SK-N-SH (cell line): ENCODE measurements around the gene CDIPT. TPM values are rescaled to one million over a fixed set of nuclear protein-coding genes. Genes with fewer than 3 reads are reported as not detected.

Source experiments
- CTCF ChIA-PET: fragments of 300-600, 350-600 bp; formaldehyde crosslinking; extraction: SDS; loops from one replicate; lab custom pipeline; 2021; lab: Yijun Ruan, JAX
- POLR2A ChIA-PET: fragments of 350-600 bp; sonication (Branson Sonifier 250); formaldehyde crosslinking; extraction: SDS; loops from one replicate; lab custom pipeline; 2020; ENCODE audit warnings: antibody characterized with exemption, inconsistent platforms; lab: Yijun Ruan, JAX
- DNase-seq: peaks from one replicate; pipeline ENCODE4 v3.0.0; 2012
- H2AFZ ChIP-seq: fragments of 200-600 bp; sonication (generic); 2 replicates; pipeline ENCODE4 v1.8.1; 2016; ENCODE audit warnings: antibody characterized with exemption, mild to moderate bottlenecking, low read depth
- H3F3A ChIP-seq: fragments of 200-600 bp; sonication (generic); replicated peaks from 2 replicates; pipeline ENCODE3; 2016; ENCODE audit warnings: antibody characterized with exemption, mild to moderate bottlenecking; ENCODE audit not compliant: insufficient read depth
- H3K27ac ChIP-seq, 2 experiments: fragments of 200-500 bp in 1 of 2; fragments of 200-600 bp in 1 of 2; sonication (Bioruptor generic) in 1 of 2; sonication (generic), shearing (Covaris generic) in 1 of 2; 2 replicates each; pipeline versions ENCODE4 v1.5.1 to v1.6.1; 2014 to 2016; ENCODE audit warnings: low read depth in 2 of 2, inconsistent platforms in 1 of 2, low read length in 1 of 2, mild to moderate bottlenecking in 1 of 2, mixed read lengths in 1 of 2
- H3K27me3 ChIP-seq: fragments of 200-600 bp; sonication (generic), shearing (Covaris generic); 2 replicates; pipeline ENCODE4 v1.6.1; 2016; ENCODE audit warnings: mixed run types; ENCODE audit not compliant: insufficient read depth
- H3K36me3 ChIP-seq, 2 experiments: fragments of 200-500 bp in 1 of 2; fragments of 200-600 bp in 1 of 2; sonication (Bioruptor generic) in 1 of 2; sonication (generic) in 1 of 2; replicated peaks in 1 of 2; 2 replicates each; pipeline versions ENCODE3 to v1.5.1; 2014 to 2016; ENCODE audit warnings: low read length in 1 of 2, mild to moderate bottlenecking in 1 of 2; ENCODE audit not compliant: insufficient read depth in 2 of 2, control insufficient read depth in 1 of 2
- H3K4me1 ChIP-seq, 2 experiments: fragments of 200-500 bp in 1 of 2; fragments of 200-600 bp in 1 of 2; sonication (Bioruptor generic) in 1 of 2; sonication (generic), shearing (Covaris generic) in 1 of 2; 2 replicates each; pipeline versions ENCODE4 v1.5.1 to v1.6.1; 2014 to 2016; ENCODE audit warnings: low read depth in 1 of 2, low read length in 1 of 2, mixed run types in 1 of 2; ENCODE audit not compliant: insufficient read depth in 2 of 2, control insufficient read depth in 1 of 2
- H3K4me2 ChIP-seq: fragments of 200-600 bp; sonication (generic), shearing (Covaris generic); 2 replicates; pipeline ENCODE4 v1.6.1; 2017; ENCODE audit warnings: mixed run types
- H3K4me3 ChIP-seq, 2 experiments: fragments of 200-500 bp in 1 of 2; fragments of 200-600 bp in 1 of 2; sonication (Bioruptor generic) in 1 of 2; sonication (generic), shearing (Covaris generic) in 1 of 2; 2 replicates each; pipeline versions ENCODE4 v1.5.1 to v1.8.1; 2014 to 2016; ENCODE audit warnings: low read depth in 2 of 2, inconsistent platforms in 1 of 2, low read length in 1 of 2, mild to moderate bottlenecking in 1 of 2, mixed read lengths in 1 of 2, moderate library complexity in 1 of 2
- H3K79me2 ChIP-seq: fragments of 200-600 bp; sonication (generic); 2 replicates; pipeline ENCODE4 v1.8.1; 2017; ENCODE audit warnings: mild to moderate bottlenecking; ENCODE audit not compliant: insufficient read depth
- H3K9ac ChIP-seq: fragments of 200-600 bp; sonication (generic); 2 replicates; pipeline ENCODE4 v1.6.1; 2017; ENCODE audit warnings: mixed run types
- H3K9me2 ChIP-seq: fragments of 200-600 bp; sonication (generic); 2 replicates; pipeline ENCODE4 v1.6.1; 2017; ENCODE audit warnings: mixed run types
- H3K9me3 ChIP-seq: fragments of 200-600 bp; sonication (generic); 2 replicates; pipeline ENCODE4 v1.6.1; 2017; ENCODE audit warnings: mixed run types, mild to moderate bottlenecking, moderate library complexity
- H4K20me1 ChIP-seq: fragments of 200-600 bp; sonication (generic); 2 replicates; pipeline ENCODE4 v1.6.1; 2017; ENCODE audit warnings: mild to moderate bottlenecking, mixed run types; ENCODE audit not compliant: insufficient read depth
- CTCF ChIP-seq: fragments of 200-600 bp; sonication (generic); IDR thresholded peaks from 2 replicates; pipeline ENCODE4 v1.6.1; 2017; ENCODE audit warnings: antibody characterized with exemption, mild to moderate bottlenecking, moderate library complexity
- EP300 ChIP-seq, 2 experiments: IDR thresholded peaks; 2 replicates each; pipeline versions ENCODE4 v1.4.0 to v1.6.1; 2012; ENCODE audit warnings: borderline replicate concordance in 1 of 2, low read depth in 1 of 2, low read length in 1 of 2
- FOSL2 ChIP-seq: IDR thresholded peaks from 2 replicates; pipeline ENCODE4 v1.4.0; 2012; ENCODE audit warnings: low read depth, mild to moderate bottlenecking, moderate library complexity, borderline replicate concordance
- FOXJ3 ChIP-seq: sonication (generic); formaldehyde crosslinking; IDR thresholded peaks from 2 replicates; pipeline ENCODE4 v1.5.1; 2020; ENCODE audit warnings: mild to moderate bottlenecking, missing genetic modification reagents
- GATA2 ChIP-seq: sonication (generic); formaldehyde crosslinking; IDR thresholded peaks from 2 replicates; pipeline ENCODE4 v1.5.0; 2020; ENCODE audit warnings: mild to moderate bottlenecking, missing genetic modification reagents
- IRF3 ChIP-seq: fragments of 150-350 bp; IDR thresholded peaks from 2 replicates; pipeline ENCODE4 v1.6.1; 2016; ENCODE audit warnings: mild to moderate bottlenecking, low read depth, low read length
- MAX ChIP-seq: IDR thresholded peaks from 2 replicates; pipeline ENCODE4 v1.4.0; 2012; ENCODE audit warnings: low read depth
- MEF2A ChIP-seq: IDR thresholded peaks from 2 replicates; pipeline ENCODE4 v1.4.0; 2012; ENCODE audit warnings: low read depth, borderline replicate concordance
- MXI1 ChIP-seq: IDR thresholded peaks from 2 replicates; pipeline ENCODE4 v1.6.1; 2012; ENCODE audit warnings: mild to moderate bottlenecking, low read depth, low read length, improper control_type of control experiment
- RAD21 ChIP-seq: IDR thresholded peaks from 2 replicates; pipeline ENCODE4 v1.6.1; 2012; ENCODE audit warnings: mild to moderate bottlenecking, low read length
- RXRA ChIP-seq: IDR thresholded peaks from 2 replicates; pipeline ENCODE4 v1.4.0; 2012; ENCODE audit warnings: low read depth, mild to moderate bottlenecking, borderline replicate concordance
- TCF12 ChIP-seq: IDR thresholded peaks from 2 replicates; pipeline ENCODE4 v1.4.0; 2012
- TEAD4 ChIP-seq: IDR thresholded peaks from 2 replicates; pipeline ENCODE4 v1.4.0; 2012; ENCODE audit warnings: mild to moderate bottlenecking, borderline replicate concordance; ENCODE audit not compliant: insufficient read depth
- ZBTB33 ChIP-seq: IDR thresholded peaks from 2 replicates; pipeline ENCODE4 v1.4.0; 2012; ENCODE audit warnings: low read depth, borderline replicate concordance
- WGBS: methylation state at CpG from one replicate; pipeline ENCODE4 v1.1.6; 2017; ENCODE audit warnings: low lambda C conversion rate; 5-methylcytosine and 5-hydroxymethylcytosine counted together
- polyA plus RNA-seq, 3 experiments: library from polyadenylated mRNA; depleted of rRNA; stranded (reverse); fragments of >200 nt; gene quantifications; 2 replicates each; pipeline ENCODE4 v1.2.3, GENCODE V29; 2012

CDIPT gene
- polyA plus RNA-seq, 1 of the 3 experiments (the other 2 are of a cell fraction) = 90.7 TPM

GRCh38 chr16:29816694-29817441 is 46.2 kb downstream of the CDIPT start:
- ChIA-PET POLR2A (interaction anchor here (0.9 to 1.7 kb wide), 3 partner anchors 9 to 84 kb away, joined by 3 to 7 read pairs (median 4); partner anchors contain the start of gene SEZ6L2), CTCF (interaction anchor here (0.5 to 14.0 kb wide), 13 partner anchors 9 to 236 kb away, joined by 3 to 129 read pairs (median 5); partner anchors contain the start of genes ASPHD1, KIF22 and SEZ6L2)
- TF ChIP-seq TCF12 (no peak), TEAD4 (no peak), MXI1 (peak; percentile 46; the same call in 1 of the 2 replicates), CTCF (peak; percentile 26), FOSL2 (no peak), MAX (peak; percentile 37; the same call in 1 of the 2 replicates)
- H3K27me3 ChIP-seq = no peaks in the 10 kb centered on the region
- no peaks in the 10 kb centered on the region for H3K9me3 ChIP-seq
- H3K4me2 ChIP-seq = peak overlapping the region; percentile 97
- H3K27ac ChIP-seq = peak overlapping the region; percentile 64 to 94
- peak overlapping the region; percentile 89; the same call in 1 of the 2 replicates for H2AFZ ChIP-seq
- DNase-seq = peak; percentile 63
- H3K4me1 ChIP-seq = peaks cover 26 to 59% of the 10 kb centered on the region in 2 experiments; a peak in 3 of 4 replicates
- H4K20me1 ChIP-seq = no peaks in the 10 kb centered on the region
- H3F3A ChIP-seq = peaks cover 36% of the 10 kb centered on the region
- H3K9ac ChIP-seq = peak overlapping the region; percentile 72
- peak overlapping the region; percentile 72 to 77 for H3K4me3 ChIP-seq
- no peaks in the 10 kb centered on the region for H3K9me2 ChIP-seq
- peaks cover 85% of the 10 kb centered on the region for H3K79me2 ChIP-seq
- WGBS = 1% methylated on average over 25 of the region's 37 CpGs
- peaks cover 6 to 11% of the 10 kb centered on the region in 2 experiments for H3K36me3 ChIP-seq

GRCh38 chr16:29815793-29816693 is 47.0 kb downstream of the CDIPT start, which contains the start of gene PAGR1:
PAGR1 (plus strand) TSS chr16:29816152; CDS start chr16:29816526, 374 bp downstream.
- Histone ChIP-seq H3K4me1 (peaks cover 26 to 55% of the 10 kb centered on the region in 2 experiments; a peak in 3 of 4 replicates), H3K4me3 (peak within 1 kb of the TSS; percentile 72 to 77), H3K36me3 (peaks cover 6 to 11% of the 10 kb centered on the region in 2 experiments), H3F3A (peaks cover 36% of the 10 kb centered on the region), H3K27ac (peak within 1 kb of the TSS; percentile 64 to 94), H3K9me2 (no peaks in the 10 kb centered on the region), H4K20me1 (no peaks in the 10 kb centered on the region), H3K27me3 (no peaks in the 10 kb centered on the region), H2AFZ (peak within 1 kb of the TSS; percentile 89), H3K4me2 (peak within 1 kb of the TSS; percentile 97), H3K9ac (peak within 1 kb of the TSS; percentile 72), H3K9me3 (no peaks in the 10 kb centered on the region), H3K79me2 (peaks cover 77% of the 10 kb centered on the region)
- 1% methylated on average over 39 of the region's 70 CpGs for WGBS
- peak; percentile 93 for DNase-seq
- ChIA-PET POLR2A (interaction anchor here (0.8 to 1.7 kb wide), 7 partner anchors 8 to 85 kb away, joined by 3 to 7 read pairs (median 4); partner anchors contain the start of genes CDIPT, KIF22, MAZ and SEZ6L2), CTCF (interaction anchor here (0.5 to 14.0 kb wide), 27 partner anchors 8 to 602 kb away, joined by 3 to 129 read pairs (median 4); partner anchors contain the start of genes ASPHD1, KCTD13, KIF22 and SEZ6L2)
- TF ChIP-seq RXRA = no peak
- no peak for TF ChIP-seq EP300 (IDR thresholded peaks at IDR 0.05; ENCODE audit: borderline replicate concordance in 1 of 2, low read depth in 1 of 2, low read length in 1 of 2)
- TF ChIP-seq RAD21 = peak; percentile 65
- no peak for TF ChIP-seq FOXJ3 (CRISPR knock-in tag)
- TF ChIP-seq IRF3 = no peak
- 0 out of 2 replicates have a peak, but pooled peaks have one; percentile 5 for TF ChIP-seq ZBTB33
- peak; percentile 92 for TF ChIP-seq MXI1
- TF ChIP-seq GATA2 (CRISPR knock-in tag) = no peak
- TF ChIP-seq MEF2A = no peak
- TF ChIP-seq CTCF = peak; percentile 86
